ENCODE data around the gene MYOM1. TPM values are rescaled to one million over a fixed set of nuclear protein-coding genes. Genes with fewer than 3 reads are reported as not detected.
A peak's percentile ranks its signal among the peaks of the same experiment; 100 is the strongest.
"Not testable (repeated sequence)": the region's sequence is repeated elsewhere in the genome, so short reads cannot be mapped to it uniquely, and the experiment has no call there.

Gene MYOM1
- total RNA-seq, 4 donors from 2014 or later: 0.67 to 2.1 (median 1.5) TPM

DNA sequence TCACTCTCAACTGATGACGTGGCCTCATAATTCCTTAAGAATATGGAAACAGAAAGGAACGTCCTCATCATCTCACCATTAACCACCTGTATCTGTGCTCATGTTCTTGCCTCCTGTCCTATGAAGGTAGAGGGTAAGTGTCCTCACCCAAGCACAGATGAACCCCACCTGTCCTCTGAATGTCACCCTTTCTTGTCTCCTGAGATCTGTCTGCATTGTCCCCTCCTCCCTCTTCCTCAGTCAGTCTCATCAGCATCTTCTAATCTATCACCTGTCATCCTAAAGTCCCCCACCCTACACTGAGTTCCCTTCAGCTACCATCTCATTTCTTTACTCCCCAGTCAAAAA lies 167.4 kb downstream of the MYOM1 start:
- DNase-seq (ENCODE audit: low spot score in 2 of 2): peak in 1 of 2 donors; percentile 1
- 55 to 69% methylated on average over 2 of the region's 2 CpGs for WGBS, 2 donors
- intact Hi-C loops (cut with DNase I; ENCODE audit: low total_unique reads): no loop called here
- TF ChIP-seq, protein P1, sequence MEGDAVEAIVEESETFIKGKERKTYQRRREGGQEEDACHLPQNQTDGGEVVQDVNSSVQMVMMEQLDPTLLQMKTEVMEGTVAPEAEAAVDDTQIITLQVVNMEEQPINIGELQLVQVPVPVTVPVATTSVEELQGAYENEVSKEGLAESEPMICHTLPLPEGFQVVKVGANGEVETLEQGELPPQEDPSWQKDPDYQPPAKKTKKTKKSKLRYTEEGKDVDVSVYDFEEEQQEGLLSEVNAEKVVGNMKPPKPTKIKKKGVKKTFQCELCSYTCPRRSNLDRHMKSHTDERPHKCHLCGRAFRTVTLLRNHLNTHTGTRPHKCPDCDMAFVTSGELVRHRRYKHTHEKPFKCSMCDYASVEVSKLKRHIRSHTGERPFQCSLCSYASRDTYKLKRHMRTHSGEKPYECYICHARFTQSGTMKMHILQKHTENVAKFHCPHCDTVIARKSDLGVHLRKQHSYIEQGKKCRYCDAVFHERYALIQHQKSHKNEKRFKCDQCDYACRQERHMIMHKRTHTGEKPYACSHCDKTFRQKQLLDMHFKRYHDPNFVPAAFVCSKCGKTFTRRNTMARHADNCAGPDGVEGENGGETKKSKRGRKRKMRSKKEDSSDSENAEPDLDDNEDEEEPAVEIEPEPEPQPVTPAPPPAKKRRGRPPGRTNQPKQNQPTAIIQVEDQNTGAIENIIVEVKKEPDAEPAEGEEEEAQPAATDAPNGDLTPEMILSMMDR (IDR thresholded peaks at IDR 0.05): no peak
- TF ChIP-seq POLR2A (IDR thresholded peaks at IDR 0.05): no peak
- no peak overlapping the region for H3K4me3 ChIP-seq (ENCODE audit: low read depth, poor library complexity, severe bottlenecking)

DNA sequence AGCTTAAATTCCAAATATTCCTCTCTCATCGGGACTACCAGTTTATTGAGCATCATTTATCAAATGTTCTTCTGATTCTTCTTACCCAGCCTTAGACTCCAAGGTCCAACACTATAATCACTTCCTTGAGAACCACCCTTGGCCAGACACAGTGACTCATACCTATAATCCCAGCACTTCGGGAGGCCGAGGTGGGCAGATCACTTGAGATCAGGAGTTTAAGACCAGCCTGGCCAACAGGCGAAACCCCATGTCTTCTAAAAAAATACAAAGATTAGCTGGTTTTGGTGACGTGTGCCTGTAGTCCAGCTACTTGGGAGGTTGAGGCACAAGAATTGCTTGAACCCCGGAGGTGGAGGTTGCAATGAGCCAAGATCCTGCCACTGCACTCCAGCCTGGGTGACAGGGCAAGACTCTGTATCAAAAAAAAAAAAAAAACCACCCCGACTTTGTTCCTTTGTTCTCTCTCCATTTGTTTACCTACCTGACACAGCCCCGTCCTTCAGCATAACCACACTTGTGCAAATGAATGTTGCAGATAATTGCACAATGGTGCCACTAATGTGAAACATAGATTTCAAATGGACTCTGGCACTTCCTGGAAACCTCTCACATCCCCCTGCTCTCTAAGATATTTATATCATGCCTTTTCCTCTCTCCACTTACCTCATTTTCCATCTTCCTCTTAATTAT lies 167.9 kb downstream of the MYOM1 start:
- DNase-seq (ENCODE audit: low spot score in 2 of 2): peak in 1 of 2 donors; percentile 9
- no peak for TF ChIP-seq POLR2A (IDR thresholded peaks at IDR 0.05)
- TF ChIP-seq, protein P1 (IDR thresholded peaks at IDR 0.05): no peak
- H3K4me3 ChIP-seq (ENCODE audit: low read depth, poor library complexity, severe bottlenecking): no peak overlapping the region
- 89% methylated on average over 8 of the region's 8 CpGs for WGBS, 2 donors
- intact Hi-C loops (cut with DNase I; ENCODE audit: low total_unique reads): no loop called here

DNA sequence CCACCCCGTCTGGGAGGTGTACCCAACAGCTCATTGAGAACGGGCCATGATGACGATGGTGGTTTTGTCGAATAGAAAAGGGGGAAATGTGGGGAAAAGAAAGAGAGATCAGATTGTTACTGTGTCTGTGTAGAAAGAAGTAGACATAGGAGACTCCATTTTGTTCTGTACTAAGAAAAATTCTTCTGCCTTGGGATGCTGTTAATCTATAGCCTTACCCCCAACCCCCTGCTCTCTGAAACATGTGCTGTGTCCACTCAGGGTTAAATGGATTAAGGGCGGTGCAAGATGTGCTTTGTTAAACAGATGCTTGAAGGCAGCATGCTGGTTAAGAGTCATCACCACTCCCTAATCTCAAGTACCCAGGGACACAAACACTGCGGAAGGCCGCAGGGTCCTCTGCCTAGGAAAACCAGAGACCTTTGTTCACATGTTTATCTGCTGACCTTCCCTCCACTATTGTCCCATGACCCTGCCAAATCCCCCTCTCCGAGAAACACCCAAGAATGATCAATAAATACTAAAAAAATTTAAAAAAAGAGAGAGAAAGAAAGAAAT lies 169.8 kb downstream of the MYOM1 start:
- intact Hi-C loops (cut with DNase I; ENCODE audit: low total_unique reads); DNase-seq (ENCODE audit: low spot score in 2 of 2); H3K4me3 ChIP-seq (ENCODE audit: low read depth, poor library complexity, severe bottlenecking): not testable (repeated sequence)
- WGBS, 2 donors: 84 to 100% methylated on average over 3 to 4 of the region's 8 CpGs

DNA sequence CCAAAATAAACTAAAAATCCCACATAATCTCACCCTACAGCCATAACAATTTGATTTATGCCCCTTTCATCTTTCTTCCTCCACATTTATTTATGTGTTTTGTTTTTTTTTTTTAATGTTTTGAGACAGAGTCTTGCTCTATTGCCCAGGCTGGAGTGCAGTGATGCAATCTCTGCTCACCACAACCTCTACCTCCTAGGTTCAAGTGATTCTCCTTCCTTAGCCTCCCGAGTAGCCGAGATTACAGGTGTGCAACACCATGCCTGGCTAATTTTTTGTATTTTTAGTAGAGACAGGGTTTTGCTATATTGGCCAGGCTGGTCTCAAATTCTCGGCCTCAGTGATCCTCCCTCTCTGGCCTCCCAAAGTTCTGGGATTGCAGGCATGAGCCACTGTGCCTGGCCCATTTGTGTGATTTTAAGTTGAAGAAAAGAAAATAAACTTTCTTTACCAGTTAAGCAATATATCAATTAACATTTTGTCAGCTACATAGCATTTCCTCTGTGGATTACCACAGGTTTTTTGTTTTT lies 170.9 kb downstream of the MYOM1 start:
- H3K4me3 ChIP-seq (ENCODE audit: low read depth, poor library complexity, severe bottlenecking): no peak overlapping the region
- WGBS, 2 donors: 95 to 97% methylated on average over 3 of the region's 3 CpGs
- intact Hi-C loops (cut with DNase I; ENCODE audit: low total_unique reads): no loop called here
- DNase-seq (ENCODE audit: low spot score in 2 of 2): peak in 1 of 2 donors; percentile 34
- TF ChIP-seq POLR2A (IDR thresholded peaks at IDR 0.05): no peak
- TF ChIP-seq, protein P1 (IDR thresholded peaks at IDR 0.05): no peak

DNA sequence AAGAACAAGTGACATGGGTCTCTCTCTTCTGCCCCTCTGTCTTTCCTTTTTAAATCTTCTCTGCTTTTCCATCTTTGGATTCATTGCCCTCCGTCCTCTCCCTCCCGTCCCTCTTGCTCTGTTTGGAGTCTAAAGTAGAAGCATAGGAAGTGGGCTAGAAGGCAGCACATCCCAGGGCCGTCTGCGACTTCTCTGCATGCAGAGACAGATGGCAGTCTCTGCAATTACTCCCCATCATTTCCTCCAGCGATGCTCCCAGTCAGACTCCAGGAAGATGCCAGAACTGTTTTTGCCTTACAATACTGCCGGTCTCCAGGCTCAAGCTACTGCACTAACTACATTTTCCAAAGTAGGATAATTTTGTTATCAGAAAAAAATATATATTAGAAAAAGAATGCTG lies 171.6 kb downstream of the MYOM1 start:
- intact Hi-C loops (cut with DNase I; ENCODE audit: low total_unique reads): no loop called here
- TF ChIP-seq, protein P1 (IDR thresholded peaks at IDR 0.05): no peak
- no peak for TF ChIP-seq POLR2A (IDR thresholded peaks at IDR 0.05)
- no peak overlapping the region for H3K4me3 ChIP-seq (ENCODE audit: low read depth, poor library complexity, severe bottlenecking)
- WGBS, 2 donors: 33 to 39% methylated on average over 6 of the region's 6 CpGs
- DNase-seq (ENCODE audit: low spot score in 2 of 2): peak in 1 of 2 donors; percentile 59

DNA sequence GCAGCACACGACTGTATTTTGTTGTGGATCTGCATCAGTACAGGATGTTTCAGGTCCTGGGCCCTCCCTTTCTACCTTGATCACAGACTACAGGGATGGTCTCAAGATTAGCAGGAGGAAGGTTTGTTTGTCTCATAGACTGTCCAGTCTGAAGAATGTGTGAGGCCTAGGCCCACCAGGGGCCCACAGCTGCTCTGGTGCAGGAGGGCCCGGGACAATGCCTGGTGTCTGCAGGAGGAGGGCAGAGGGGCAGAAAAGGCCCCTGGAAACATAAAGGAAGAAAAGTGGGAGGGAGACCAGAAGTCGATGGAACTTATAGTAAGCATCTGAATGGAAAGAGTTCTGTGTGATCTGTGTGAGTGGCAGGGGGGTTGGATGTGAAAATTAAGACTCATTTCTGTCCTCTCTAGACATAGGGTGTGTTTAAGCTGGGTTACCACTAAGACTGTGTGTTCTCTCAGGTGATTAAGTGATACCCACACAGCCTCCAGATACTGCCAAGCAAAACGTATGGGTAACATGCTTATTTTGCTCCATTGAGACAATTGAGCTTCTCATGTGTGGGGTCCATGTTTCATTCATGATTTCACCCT lies 173.5 kb downstream of the MYOM1 start:
- intact Hi-C loops (cut with DNase I; ENCODE audit: low total_unique reads): no loop called here
- TF ChIP-seq POLR2A (IDR thresholded peaks at IDR 0.05): no peak
- TF ChIP-seq, protein P1 (IDR thresholded peaks at IDR 0.05): no peak
- 85 to 89% methylated on average over 4 of the region's 4 CpGs for WGBS, 2 donors
- no peak overlapping the region for H3K4me3 ChIP-seq (ENCODE audit: low read depth, poor library complexity, severe bottlenecking)
- no peak for DNase-seq (ENCODE audit: low spot score in 2 of 2)
